Cardiac septum (tissue), 1 donor: ENCODE data around the gene HOXA6. TPM values are rescaled to one million over a fixed set of nuclear protein-coding genes. Genes with fewer than 3 reads are reported as not detected.

ENCODE experiments used
- DNase-seq: peaks from one replicate; pipeline ENCODE4 v3.0.0-alpha.2; 2020; ENCODE audit warnings: low spot score
- intact Hi-C: fragments of 100-400 bp; cut with DNase I; formaldehyde crosslinking; loops from one replicate; pipeline ENCODE4 v1.14.0; 2022
- microRNA-seq: library from miRNA; unstranded; fragments of <30 nt; microRNA quantifications from one replicate; pipeline ENCODE4 v1.2.0, GENCODE V29; 2020
- total RNA-seq: library from RNA; stranded (reverse); fragmentation: NEBNext Ultra II Directional; extraction: Animal tissue kit (Norgen Biotek cat#: 25700); gene quantifications from one replicate; pipeline ENCODE4 v1.2.1, GENCODE V29; 2021
- donor health status: DM: no; HTN: no; CAD: no.

Gene HOXA6
- total RNA-seq, 1 donor from 2014 or later, result not detected

DNA sequence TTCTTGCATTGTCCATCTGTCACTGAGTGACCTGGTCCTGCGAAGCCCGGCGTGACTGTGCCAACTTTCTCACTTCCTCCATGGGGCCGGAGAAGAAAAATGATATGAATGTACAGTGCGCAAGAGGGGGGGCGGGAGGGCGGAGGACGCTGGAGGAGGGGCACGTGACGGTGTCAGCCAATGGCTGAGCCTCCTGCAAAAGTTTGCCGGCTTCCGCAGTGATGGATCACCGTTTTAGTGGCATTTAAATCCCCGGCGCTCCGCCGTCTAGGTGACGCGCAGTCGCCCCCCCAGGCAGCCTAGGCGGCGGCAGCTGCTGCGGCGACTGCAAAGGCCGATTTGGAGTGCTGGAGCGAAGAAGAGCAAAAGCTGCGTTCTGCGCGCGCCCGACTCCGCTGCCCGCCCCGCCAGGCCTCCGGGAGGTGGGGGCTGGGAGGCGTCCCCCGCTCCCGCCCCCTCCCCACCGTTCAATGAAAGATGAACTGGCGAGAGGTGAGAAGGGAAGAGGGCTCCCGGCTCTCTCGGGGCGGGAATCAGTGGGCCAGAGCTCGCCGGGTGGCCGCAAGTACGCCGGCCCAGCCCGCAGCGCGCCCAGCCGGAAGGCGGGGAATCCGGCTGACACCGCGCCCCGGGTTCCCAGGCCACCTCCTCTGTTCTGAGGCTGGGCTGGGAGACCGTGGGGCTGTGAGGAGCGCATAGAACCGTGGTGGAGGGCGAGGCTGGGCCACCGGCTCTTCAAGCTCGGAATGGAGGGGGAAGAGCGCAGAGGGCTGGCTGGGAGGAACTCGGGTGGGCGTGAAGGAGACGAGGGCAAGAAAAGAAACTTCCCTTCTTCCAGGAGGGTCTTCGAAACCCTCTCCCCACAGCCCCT lies 51.4 kb downstream of the HOXA6 start, which contains the start of gene HOXA1:
Gene HOXA1 (minus strand): TSS at position 104 of the 871 bp plus-strand sequence. CDS start 88 bp downstream, at position 16.
- intact Hi-C loops, result no loop called here

More for the DNA sequence above, 51.4 kb downstream of the HOXA6 start, which contains the start of gene HOXA1:
- DNase-seq, result peak; percentile 89

Small RNAs within 50 kb of the gene (microRNA-seq; reads per million reads assigned to microRNA genes)
- 13.3 reads per million, percentile 26 among the genes with 10 or more reads in this experiment for gene MIR196B

Other genes with a start within 250 kb of the HOXA6 start
- gene HOXA1, start 51.8 kb downstream of the HOXA6 start, total RNA-seq, result 0.19 TPM
- gene HOXA2, start 45.1 kb downstream of the HOXA6 start, total RNA-seq, result 0.30 TPM
- 1.1 TPM for gene HOXA4, start 17.0 kb downstream of the HOXA6 start, total RNA-seq
- gene HOXA5, start 4.1 kb downstream of the HOXA6 start, total RNA-seq, result 0.30 TPM
- 0.40 TPM for gene HOXA3, start 4.8 kb upstream of the HOXA6 start, total RNA-seq
- not detected for gene HOXA7, start 8.9 kb upstream of the HOXA6 start, total RNA-seq
- not detected for gene HOXA9, start 17.8 kb upstream of the HOXA6 start, total RNA-seq
- gene HOXA10, start 26.5 kb upstream of the HOXA6 start, total RNA-seq, result not detected
- not detected for gene HOXA11, start 37.5 kb upstream of the HOXA6 start, total RNA-seq
- not detected for gene HOXA13, start 52.3 kb upstream of the HOXA6 start, total RNA-seq
- gene EVX1, start 95.0 kb upstream of the HOXA6 start, total RNA-seq, result not detected